IPS-20b (cell line): ENCODE measurements around the gene FOXO6.

ENCODE experiments used
- H3K27ac ChIP-seq: one replicate; pipeline ENCODE4 v1.5.1; 2013; ENCODE audit warnings: low read length
- H3K27me3 ChIP-seq: 2 replicates; pipeline ENCODE4 v1.6.1; 2013; ENCODE audit warnings: mild to moderate bottlenecking, low read length, inconsistent platforms; ENCODE audit not compliant: insufficient read depth
- H3K36me3 ChIP-seq: 2 replicates; pipeline ENCODE4 v1.6.1; 2013; ENCODE audit warnings: low read depth, mild to moderate bottlenecking, inconsistent platforms, low read length, moderate library complexity; ENCODE audit not compliant: insufficient read depth
- H3K4me1 ChIP-seq: 2 replicates; pipeline ENCODE4 v1.6.1; 2013; ENCODE audit warnings: mild to moderate bottlenecking, control low read depth, inconsistent platforms, low read length, moderate library complexity; ENCODE audit not compliant: insufficient read depth
- H3K4me3 ChIP-seq: 2 replicates; pipeline ENCODE4 v1.5.1; 2013; ENCODE audit warnings: mild to moderate bottlenecking, low read length, inconsistent platforms
- H3K9ac ChIP-seq: 2 replicates; pipeline ENCODE4 v1.6.1; 2013; ENCODE audit warnings: low read depth, mild to moderate bottlenecking, inconsistent platforms, low read length, moderate library complexity
- H3K9me3 ChIP-seq: 2 replicates; pipeline ENCODE4 v1.6.1; 2013; ENCODE audit warnings: mild to moderate bottlenecking, low read depth, low read length, inconsistent platforms; ENCODE audit not compliant: insufficient read depth

FOXO6 gene

GRCh38 chr1:41382480-41383090 lies 21.4 kb downstream of the FOXO6 start:
- H3K9ac ChIP-seq = no peak overlapping the region; the same call in 1 of the 2 replicates
- H3K27me3 ChIP-seq = peaks cover 78% of the 10 kb centered on the region
- H3K4me1 ChIP-seq = peaks cover 10% of the 10 kb centered on the region
- H3K9me3 ChIP-seq = no peaks in the 10 kb centered on the region
- H3K27ac ChIP-seq = no peak overlapping the region
- peak overlapping the region; percentile 74 for H3K4me3 ChIP-seq
- no peaks in the 10 kb centered on the region for H3K36me3 ChIP-seq

DNA sequence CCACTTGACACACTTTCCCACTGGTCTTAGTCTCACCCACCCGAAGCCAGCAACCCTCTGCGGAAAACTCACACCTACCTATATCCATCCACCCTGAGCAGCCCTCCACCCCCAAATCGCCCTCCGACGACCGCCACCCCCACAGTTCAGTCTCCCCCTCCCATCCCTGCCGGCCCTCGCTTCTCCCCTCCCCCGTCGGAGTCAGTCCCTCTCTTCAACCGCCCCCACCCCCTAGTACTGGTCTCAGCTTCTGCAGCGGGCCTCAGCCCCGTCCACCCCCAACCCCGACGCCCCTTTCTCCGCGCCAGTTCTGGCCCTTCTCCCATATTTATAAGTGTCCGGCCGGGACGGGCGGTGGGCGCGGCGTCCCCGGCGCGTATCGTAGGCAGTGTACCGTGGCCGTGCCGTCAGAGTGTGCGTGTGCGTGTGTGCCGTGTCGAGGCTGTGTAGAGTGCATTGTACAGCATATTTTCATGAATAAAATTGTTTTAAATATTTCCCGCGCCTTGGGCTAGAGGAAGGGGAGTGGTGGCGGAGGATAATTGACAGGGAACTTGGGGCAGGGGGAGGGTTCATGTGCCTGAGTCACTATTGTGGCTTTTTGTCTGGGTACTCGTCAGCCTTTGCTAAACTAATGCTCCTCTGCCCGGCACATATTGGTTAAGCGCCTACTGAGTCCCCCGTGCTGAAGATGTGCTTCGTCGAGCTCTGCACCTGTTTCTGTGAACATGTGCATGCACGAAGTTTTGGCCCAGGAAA lies 22.0 kb downstream of the FOXO6 start:
- Histone ChIP-seq H3K4me1 (peaks cover 10% of the 10 kb centered on the region), H3K36me3 (no peaks in the 10 kb centered on the region), H3K4me3 (peak overlapping the region; percentile 74), H3K9me3 (no peaks in the 10 kb centered on the region), H3K27ac (no peak overlapping the region), H3K9ac (peak overlapping the region; percentile 56; the same call in 1 of the 2 replicates), H3K27me3 (peaks cover 78% of the 10 kb centered on the region)

DNA sequence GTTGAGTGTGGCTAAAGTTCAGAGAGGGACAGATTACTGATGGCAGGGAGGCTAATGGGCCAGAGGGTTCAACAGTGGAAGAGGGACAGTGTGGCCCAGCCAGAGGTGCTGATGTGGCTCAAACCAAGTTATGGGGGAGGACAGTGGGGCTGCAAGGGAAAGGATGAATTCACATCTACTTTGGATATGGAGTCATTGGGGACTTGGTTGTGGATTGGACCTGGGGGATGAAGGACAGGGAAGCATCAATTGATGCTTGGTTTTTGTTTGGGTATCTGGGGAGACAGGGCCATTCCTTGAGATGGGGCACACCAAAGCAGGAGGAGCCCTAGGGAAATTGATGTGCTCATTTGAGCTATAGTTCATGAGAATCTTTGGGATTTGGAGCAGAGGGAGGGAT lies 23.3 kb downstream of the FOXO6 start:
- no peak overlapping the region for H3K9ac ChIP-seq
- no peak overlapping the region for H3K27ac ChIP-seq
- H3K4me3 ChIP-seq = no peak overlapping the region
- H3K36me3 ChIP-seq = no peaks in the 10 kb centered on the region
- peaks cover 10% of the 10 kb centered on the region for H3K4me1 ChIP-seq
- H3K9me3 ChIP-seq = no peaks in the 10 kb centered on the region
- H3K27me3 ChIP-seq = peaks cover 77% of the 10 kb centered on the region

DNA sequence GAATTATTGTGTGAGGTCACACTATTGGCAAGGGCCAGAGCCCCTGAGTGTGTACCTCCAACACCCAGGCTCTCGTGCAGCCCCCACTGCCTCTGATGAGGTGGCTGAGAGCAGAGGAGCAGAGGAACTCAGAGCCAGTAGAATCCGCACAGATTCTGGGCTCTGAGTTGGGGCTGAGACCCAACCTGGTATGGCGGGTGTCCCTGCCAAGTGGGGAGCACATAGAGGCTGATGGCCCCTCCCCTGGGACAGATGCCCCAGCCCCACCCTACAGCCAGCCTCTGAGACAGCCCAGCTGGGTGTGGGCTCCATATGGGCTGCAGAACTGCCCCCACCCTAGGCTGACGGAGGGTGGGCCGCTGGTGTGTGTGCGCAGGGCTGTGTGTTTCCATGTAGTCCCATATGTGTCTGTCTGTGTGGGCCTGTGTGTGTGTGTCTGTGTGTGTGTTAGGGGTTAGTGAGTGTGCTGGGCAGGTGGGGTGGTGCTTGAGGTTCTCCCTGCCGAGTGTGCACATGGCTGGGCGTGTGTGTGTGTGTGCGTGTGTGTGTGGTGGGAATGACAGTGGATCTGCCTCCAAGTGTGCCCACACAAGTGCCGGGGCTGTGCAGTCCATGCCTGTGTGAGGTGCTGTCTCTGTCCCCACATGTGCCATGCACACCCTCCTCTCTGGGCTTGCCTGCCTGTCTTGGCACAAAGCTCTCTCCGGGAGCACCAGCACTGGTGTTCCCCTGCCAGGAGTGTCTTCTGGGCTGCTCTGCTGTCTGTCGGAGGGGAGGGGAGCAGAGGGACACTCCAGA lies 24.4 kb downstream of the FOXO6 start:
- peaks cover 70% of the 10 kb centered on the region for H3K27me3 ChIP-seq
- H3K9me3 ChIP-seq = no peaks in the 10 kb centered on the region
- H3K4me1 ChIP-seq = peaks cover 10% of the 10 kb centered on the region
- H3K27ac ChIP-seq = no peak overlapping the region
- H3K4me3 ChIP-seq = no peak overlapping the region
- no peak overlapping the region for H3K9ac ChIP-seq
- H3K36me3 ChIP-seq = no peaks in the 10 kb centered on the region

- no peak overlapping the region for H3K27ac ChIP-seq
- no peak overlapping the region for H3K4me3 ChIP-seq
- no peak overlapping the region for H3K9ac ChIP-seq
- H3K36me3 ChIP-seq = no peaks in the 10 kb centered on the region
- no peaks in the 10 kb centered on the region for H3K9me3 ChIP-seq
- H3K4me1 ChIP-seq = peaks cover 7% of the 10 kb centered on the region
- peaks cover 70% of the 10 kb centered on the region for H3K27me3 ChIP-seq
Observed at GRCh38 chr1:41386196-41386663, 25.0 kb downstream of the FOXO6 start.

GRCh38 chr1:41387667-41388091 lies 26.4 kb downstream of the FOXO6 start:
- no peaks in the 10 kb centered on the region for H3K36me3 ChIP-seq
- H3K4me1 ChIP-seq = peaks cover 7% of the 10 kb centered on the region
- H3K27ac ChIP-seq = no peak overlapping the region
- H3K9me3 ChIP-seq = no peaks in the 10 kb centered on the region
- H3K27me3 ChIP-seq = peaks cover 58% of the 10 kb centered on the region
- no peak overlapping the region for H3K4me3 ChIP-seq
- H3K9ac ChIP-seq = no peak overlapping the region

DNA sequence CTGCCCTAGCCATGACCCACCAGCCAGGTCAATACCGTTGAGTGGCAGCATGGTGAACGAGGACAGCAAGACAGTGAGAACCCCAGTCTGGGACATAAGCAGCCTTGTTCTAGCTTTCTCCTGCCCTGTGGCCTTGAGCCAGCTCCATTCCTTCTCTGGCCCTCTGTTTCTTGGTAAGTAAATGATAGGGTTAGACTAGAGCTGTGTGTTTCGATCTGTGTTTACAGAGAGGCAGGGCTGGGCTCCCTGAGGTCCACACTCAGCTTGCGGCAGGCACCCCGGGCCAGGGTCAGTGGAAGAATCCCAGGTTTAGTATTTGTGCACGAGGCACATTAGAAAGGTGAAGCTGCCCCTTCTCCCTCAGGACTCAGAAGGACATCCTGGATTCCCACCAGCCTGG lies 27.3 kb downstream of the FOXO6 start:
- Histone ChIP-seq H3K36me3 (no peaks in the 10 kb centered on the region), H3K4me1 (peaks cover 8% of the 10 kb centered on the region), H3K9me3 (no peaks in the 10 kb centered on the region), H3K4me3 (no peak overlapping the region), H3K27ac (no peak overlapping the region), H3K27me3 (peaks cover 50% of the 10 kb centered on the region), H3K9ac (no peak overlapping the region)

DNA sequence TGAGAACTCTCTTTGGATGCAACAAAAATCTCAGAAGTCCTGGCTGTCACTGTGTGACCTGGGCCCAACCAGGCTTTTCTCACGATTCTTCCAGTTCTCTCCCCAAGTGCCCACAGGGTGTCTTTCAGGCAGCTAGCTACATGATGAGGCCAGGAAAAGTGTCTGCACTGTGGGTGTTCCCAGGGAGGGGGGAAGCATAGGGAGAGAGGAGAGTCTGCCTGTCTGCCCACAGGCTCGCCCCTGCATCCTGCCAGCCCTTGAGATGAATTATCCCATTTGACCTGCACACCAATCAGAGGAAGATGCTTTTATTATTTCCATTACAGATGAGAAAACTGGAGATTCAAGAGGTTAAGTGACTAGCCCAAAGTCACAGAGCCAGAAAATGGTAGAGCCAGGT lies 27.8 kb downstream of the FOXO6 start:
- H3K9me3 ChIP-seq = no peaks in the 10 kb centered on the region
- H3K9ac ChIP-seq = no peak overlapping the region
- no peak overlapping the region for H3K27ac ChIP-seq

GRCh38 chr1:41390166-41390565 lies 28.9 kb downstream of the FOXO6 start:
- Histone ChIP-seq H3K9me3 (no peaks in the 10 kb centered on the region), H3K9ac (no peak overlapping the region), H3K36me3 (no peaks in the 10 kb centered on the region), H3K27me3 (peaks cover 46% of the 10 kb centered on the region), H3K27ac (no peak overlapping the region), H3K4me3 (no peak overlapping the region), H3K4me1 (peaks cover 18% of the 10 kb centered on the region)

More for the DNA sequence above, 27.8 kb downstream of the FOXO6 start:
- H3K4me1 ChIP-seq = peaks cover 10% of the 10 kb centered on the region
- H3K27me3 ChIP-seq = peaks cover 49% of the 10 kb centered on the region
- H3K36me3 ChIP-seq = no peaks in the 10 kb centered on the region
- no peak overlapping the region for H3K4me3 ChIP-seq

GRCh38 chr1:41390573-41390972 lies 29.3 kb downstream of the FOXO6 start:
- Histone ChIP-seq H3K4me3 (no peak overlapping the region), H3K27ac (no peak overlapping the region), H3K4me1 (peaks cover 20% of the 10 kb centered on the region), H3K9ac (no peak overlapping the region), H3K36me3 (no peaks in the 10 kb centered on the region), H3K9me3 (no peaks in the 10 kb centered on the region), H3K27me3 (peaks cover 42% of the 10 kb centered on the region)

- Histone ChIP-seq H3K4me3 (no peak overlapping the region), H3K36me3 (no peaks in the 10 kb centered on the region), H3K27me3 (peaks cover 28% of the 10 kb centered on the region; the same call in 1 of the 2 replicates), H3K9me3 (no peaks in the 10 kb centered on the region), H3K27ac (no peak overlapping the region), H3K9ac (no peak overlapping the region), H3K4me1 (peaks cover 24% of the 10 kb centered on the region)
Observed at GRCh38 chr1:41391834-41392527, 30.7 kb downstream of the FOXO6 start.
